Measurements from ENCODE around the gene TNFRSF19.

- no peak for TF ChIP-seq CTCF (IDR thresholded peaks at IDR 0.05)
- no peak for TF ChIP-seq POLR2A (IDR thresholded peaks at IDR 0.05)
- TF ChIP-seq EP300 (IDR thresholded peaks at IDR 0.05): no peak
These were observed 112.9 kb downstream of the TNFRSF19 start for GRCh38 chr13:23683084-23683483.

Data from stomach (tissue), 4 donors.